Measurements from ENCODE around the gene TCF3. TPM values are rescaled to one million over a fixed set of nuclear protein-coding genes. Genes with fewer than 3 reads are reported as not detected.
"Not testable (repeated sequence)": the region's sequence is repeated elsewhere in the genome, so short reads cannot be mapped to it uniquely, and the experiment has no call there.

The TCF3 gene
- total and polyA plus RNA-seq, 2 of the 8 experiments (the other 6 are each of a cell fraction or from before 2014, with no cell fraction given), result 241 to 348 TPM

DNA sequence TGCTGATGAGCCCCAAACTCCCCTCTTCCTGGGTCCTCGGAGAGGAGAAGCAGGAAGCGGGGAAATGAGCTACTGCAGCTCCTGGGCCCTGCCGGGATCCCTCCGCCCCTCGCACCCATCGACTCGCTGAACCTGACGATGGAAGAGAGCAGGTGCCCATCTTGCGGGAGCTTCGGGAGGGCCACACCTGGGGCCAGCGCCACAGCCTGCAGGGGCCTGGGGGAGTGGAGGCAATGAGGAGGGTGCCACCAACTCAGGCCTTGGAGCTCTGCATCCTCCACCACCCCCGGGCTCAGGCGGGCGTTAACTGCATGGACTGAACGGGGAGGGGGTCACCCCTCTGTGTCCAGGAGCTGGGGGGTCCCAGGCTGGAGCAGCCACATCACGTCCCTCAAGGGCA lies 8.3 kb downstream of the TCF3 start (continued):
- TF ChIP-seq, protein P1, sequence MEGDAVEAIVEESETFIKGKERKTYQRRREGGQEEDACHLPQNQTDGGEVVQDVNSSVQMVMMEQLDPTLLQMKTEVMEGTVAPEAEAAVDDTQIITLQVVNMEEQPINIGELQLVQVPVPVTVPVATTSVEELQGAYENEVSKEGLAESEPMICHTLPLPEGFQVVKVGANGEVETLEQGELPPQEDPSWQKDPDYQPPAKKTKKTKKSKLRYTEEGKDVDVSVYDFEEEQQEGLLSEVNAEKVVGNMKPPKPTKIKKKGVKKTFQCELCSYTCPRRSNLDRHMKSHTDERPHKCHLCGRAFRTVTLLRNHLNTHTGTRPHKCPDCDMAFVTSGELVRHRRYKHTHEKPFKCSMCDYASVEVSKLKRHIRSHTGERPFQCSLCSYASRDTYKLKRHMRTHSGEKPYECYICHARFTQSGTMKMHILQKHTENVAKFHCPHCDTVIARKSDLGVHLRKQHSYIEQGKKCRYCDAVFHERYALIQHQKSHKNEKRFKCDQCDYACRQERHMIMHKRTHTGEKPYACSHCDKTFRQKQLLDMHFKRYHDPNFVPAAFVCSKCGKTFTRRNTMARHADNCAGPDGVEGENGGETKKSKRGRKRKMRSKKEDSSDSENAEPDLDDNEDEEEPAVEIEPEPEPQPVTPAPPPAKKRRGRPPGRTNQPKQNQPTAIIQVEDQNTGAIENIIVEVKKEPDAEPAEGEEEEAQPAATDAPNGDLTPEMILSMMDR (IDR thresholded peaks at IDR 0.05; ENCODE audit: control extremely low read depth in 1 of 3, insufficient read depth in 1 of 3, low read depth in 1 of 3, low read length in 3 of 3), result no peak

DNA sequence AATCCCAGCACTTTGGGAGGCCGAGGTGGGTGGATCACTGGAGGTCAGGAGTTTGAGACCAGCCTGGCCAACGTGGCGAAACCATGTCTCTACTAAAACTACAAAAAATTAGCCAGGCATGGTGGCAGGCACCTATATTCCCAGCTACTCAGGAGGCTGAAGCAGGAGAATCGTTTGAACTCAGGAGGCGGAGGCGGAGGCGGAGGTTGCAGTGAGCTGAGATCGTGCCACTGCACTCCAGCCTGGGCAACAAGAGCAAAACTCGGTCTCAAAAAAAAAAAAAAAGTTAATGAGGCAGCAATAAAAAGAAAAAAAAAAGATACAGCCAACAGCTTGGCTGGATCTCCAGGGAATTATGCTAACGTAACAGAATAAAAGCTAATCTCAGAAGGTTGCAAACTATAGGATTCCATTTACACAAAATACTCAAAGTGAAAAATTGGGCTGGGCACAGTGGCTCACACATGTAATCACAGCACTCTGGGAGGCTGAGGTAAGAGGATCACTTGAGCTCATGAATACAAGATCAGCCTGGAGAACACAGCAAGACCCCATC lies 11.4 kb downstream of the TCF3 start:
- not testable (repeated sequence) for H2BK12ac ChIP-seq (ENCODE audit: low read depth, low read length); H2AK5ac ChIP-seq (ENCODE audit: low read depth, low read length); H3K27ac ChIP-seq (ENCODE audit: low read depth, low read length); H3K9me3 ChIP-seq (ENCODE audit: insufficient read depth in 2 of 2, low read depth in 1 of 2, low read length in 1 of 2); FAIRE-seq; H4K8ac ChIP-seq (ENCODE audit: extremely low read depth, insufficient read depth, low read length); H3K14ac ChIP-seq (ENCODE audit: insufficient read length); H2BK120ac ChIP-seq (replicated peaks; ENCODE audit: low read depth, low read length); H3K4me2 ChIP-seq (ENCODE audit: insufficient read depth in 1 of 2, low read depth in 2 of 2, low read length in 2 of 2); H2BK20ac ChIP-seq (ENCODE audit: low read length); H3K4ac ChIP-seq (replicated peaks; ENCODE audit: insufficient read length, low read depth, low read length); H3K4me1 ChIP-seq (replicated peaks in 1 of 4; ENCODE audit: control insufficient read depth in 3 of 4, insufficient read depth in 4 of 4, low read length in 3 of 4); H4K5ac ChIP-seq (ENCODE audit: insufficient read length, low read depth, low read length); H3K27me3 ChIP-seq (replicated peaks in 1 of 4; ENCODE audit: control insufficient read depth in 3 of 4, extremely low read depth in 1 of 4, insufficient read depth in 3 of 4, low read length in 3 of 4); DNase-seq (ENCODE audit: low read depth in 1 of 2, low spot score in 2 of 2); H2AFZ ChIP-seq (ENCODE audit: low read length); H3K18ac ChIP-seq (ENCODE audit: extremely low read depth, low read length); H2BK15ac ChIP-seq (ENCODE audit: low read length); H2BK5ac ChIP-seq (ENCODE audit: low read depth, low read length); H3K4me3 ChIP-seq (ENCODE audit: extremely low read depth in 1 of 4, insufficient read depth in 2 of 4, low read depth in 3 of 4, low read length in 4 of 4); H3K56ac ChIP-seq (replicated peaks; ENCODE audit: insufficient read length, low read depth, low read length); H3K23ac ChIP-seq (ENCODE audit: insufficient read length); H4K91ac ChIP-seq (replicated peaks; ENCODE audit: insufficient read length, low read length); H3K9ac ChIP-seq (replicated peaks in 1 of 4; ENCODE audit: extremely low read depth in 1 of 4, low read depth in 3 of 4, low read length in 3 of 4); H3K23me2 ChIP-seq (ENCODE audit: low read depth, low read length)
- peaks cover 10 to 39% of the 10 kb centered on the region in 2 experiments for H4K20me1 ChIP-seq (replicated peaks in 1 of 2; ENCODE audit: control insufficient read depth in 1 of 2, insufficient read depth in 2 of 2, low read length in 2 of 2)
- CTCF ChIA-PET (ENCODE audit: partially characterized antibody), result interaction anchor here (0.6 to 1.6 kb wide), 6 partner anchors 9 to 809 kb away, joined by 3 to 7 read pairs (median 4); no protein-coding TSS in a partner anchor
- H3K79me1 ChIP-seq (ENCODE audit: low read depth, low read length), result peaks cover 20% of the 10 kb centered on the region
- 89% methylated on average over 9 of the region's 10 CpGs; no CpG with 5 or more reads in 1 of the 2 experiments for WGBS, 2 experiments (ENCODE audit: extremely low coverage in 1 of 2, insufficient coverage in 1 of 2, insufficient read length in 1 of 2, insufficient replicate concordance in 2 of 2, low coverage in 1 of 2, low lambda C conversion rate in 2 of 2, missing lambda C conversion rate in 1 of 2)
- H3K79me2 ChIP-seq (ENCODE audit: control insufficient read depth in 1 of 2, insufficient read depth in 2 of 2, low read length in 2 of 2), result peaks cover 4 to 85% of the 10 kb centered on the region in 2 experiments; a peak in 3 of 4 replicates
- H3K36me3 ChIP-seq (ENCODE audit: control insufficient read depth in 2 of 4, insufficient read depth in 4 of 4, low read length in 3 of 4), result peaks cover 18 to 85% (median 50%) of the 10 kb centered on the region in 4 experiments
- POLR2A ChIA-PET (ENCODE audit: partially characterized antibody), result interaction anchor here (0.6 to 2.6 kb wide), 11 partner anchors 9 to 553 kb away, joined by 3 to 27 read pairs (median 4); partner anchors contain the start of gene TCF3

Data from H1 (cell line).